ENCODE measurements around the gene NUMBL.

DNA sequence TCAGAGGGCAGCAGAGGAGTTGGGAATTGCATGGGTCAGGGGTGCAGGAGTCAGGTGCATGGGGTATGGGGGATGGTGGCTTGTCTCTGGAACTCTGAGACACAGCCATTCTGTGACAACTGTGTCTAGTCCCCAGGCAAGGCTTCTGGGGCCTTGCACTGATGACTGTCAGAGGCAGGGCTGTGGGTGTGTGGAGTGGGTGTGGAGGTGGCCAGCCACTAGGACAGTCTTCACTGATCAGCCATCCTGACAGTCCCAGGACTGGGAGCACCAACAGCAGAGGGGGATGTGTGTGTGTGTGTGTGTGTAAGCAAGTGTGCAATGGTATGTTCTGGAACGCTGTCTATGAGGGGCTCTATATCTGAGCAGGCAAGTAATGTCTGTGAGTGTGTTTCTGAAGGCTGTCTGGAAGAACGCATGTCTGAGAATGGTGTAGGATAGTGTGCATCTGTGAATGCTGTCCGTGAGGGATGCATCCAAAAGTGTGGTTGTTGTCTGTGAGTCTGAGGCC is 5.4 kb downstream of the NUMBL start:
- TF ChIP-seq EZH2phosphoT487 (IDR thresholded peaks at IDR 0.05; ENCODE audit: insufficient read depth, low read depth) (no peak), EZH2 (IDR thresholded peaks at IDR 0.05; ENCODE audit: insufficient read depth, poor library complexity, severe bottlenecking) (no peak)

All from GM23248 (cell line).